GM19324 (cell line): ENCODE data around the gene ARID1B.

Experiments used
- ATAC-seq: cut with Tn5 transposase; IDR thresholded peaks from one replicate; pipeline ENCODE4 v1.9.1; 2021; ENCODE audit warnings: mild to moderate bottlenecking, moderate library complexity; ENCODE audit not compliant: unreplicated experiment, low FRiP score

The ARID1B gene

GRCh38 chr6:156822747-156823206 is 45.6 kb downstream of the ARID1B start:
- no peak for ATAC-seq

- no peak for ATAC-seq
Measured at GRCh38 chr6:156824142-156824541, 47.0 kb downstream of the ARID1B start.

- ATAC-seq, result no peak
Measured at GRCh38 chr6:156825475-156825874, 48.3 kb downstream of the ARID1B start.

GRCh38 chr6:156826290-156826955 is 49.2 kb downstream of the ARID1B start:
- ATAC-seq, result no peak

- no peak for ATAC-seq
Measured at GRCh38 chr6:156827382-156827781, 50.2 kb downstream of the ARID1B start.

GRCh38 chr6:156828280-156828703 is 51.1 kb downstream of the ARID1B start:
- no peak for ATAC-seq

- ATAC-seq, result no peak
Measured at GRCh38 chr6:156830126-156830525, 52.9 kb downstream of the ARID1B start.

- ATAC-seq, result no peak
Measured at GRCh38 chr6:156832231-156832647, 55.1 kb downstream of the ARID1B start.

GRCh38 chr6:156832669-156833068 is 55.5 kb downstream of the ARID1B start:
- no peak for ATAC-seq

GRCh38 chr6:156833755-156834154 is 56.6 kb downstream of the ARID1B start:
- no peak for ATAC-seq

- ATAC-seq, result no peak
Measured at GRCh38 chr6:156839129-156839528, 62.0 kb downstream of the ARID1B start.

GRCh38 chr6:156839591-156840001 is 62.4 kb downstream of the ARID1B start:
- ATAC-seq, result no peak

GRCh38 chr6:156840136-156840535 is 63.0 kb downstream of the ARID1B start:
- ATAC-seq, result no peak

GRCh38 chr6:156840606-156841005 is 63.4 kb downstream of the ARID1B start:
- ATAC-seq, result no peak

- ATAC-seq, result no peak
Measured at GRCh38 chr6:156841508-156841907, 64.3 kb downstream of the ARID1B start.

GRCh38 chr6:156842598-156843250 is 65.5 kb downstream of the ARID1B start:
- no peak for ATAC-seq

GRCh38 chr6:156844089-156844488 is 66.9 kb downstream of the ARID1B start:
- no peak for ATAC-seq

GRCh38 chr6:156845454-156846155 is 68.4 kb downstream of the ARID1B start:
- no peak for ATAC-seq

- no peak for ATAC-seq
Measured at GRCh38 chr6:156846845-156847599, 69.8 kb downstream of the ARID1B start.

- no peak for ATAC-seq
Measured at GRCh38 chr6:156848123-156848522, 70.9 kb downstream of the ARID1B start.

GRCh38 chr6:156848533-156848932 is 71.4 kb downstream of the ARID1B start:
- no peak for ATAC-seq
